ENCODE measurements around the gene ADH1A. TPM values are rescaled to one million over a fixed set of nuclear protein-coding genes. Genes with fewer than 3 reads are reported as not detected.

The ADH1A gene
- total RNA-seq, 3 donors from 2014 or later (not counting 1 experiment from before 2014, with no cell fraction given) = not detected

DNA sequence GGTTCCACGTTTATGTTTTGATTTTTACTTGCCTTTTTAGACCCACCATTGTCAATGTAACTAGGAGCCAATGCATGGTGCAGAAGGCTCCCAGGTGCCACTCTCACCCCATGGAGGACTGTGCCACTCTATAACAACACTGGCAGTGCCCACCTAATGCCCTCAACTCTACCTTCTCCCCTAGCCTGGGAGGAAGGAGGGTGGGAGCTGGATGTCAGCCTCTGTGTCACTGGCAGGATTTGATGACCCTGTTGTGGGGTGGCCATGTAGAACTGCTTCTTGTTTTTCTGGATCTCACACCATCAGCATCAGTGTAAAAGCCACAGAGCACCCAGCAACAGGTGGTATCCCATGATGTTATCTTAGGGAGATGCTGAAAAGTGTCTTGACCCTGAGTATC is 44.1 kb upstream of the ADH1A start:
- intact Hi-C loops (cut with micrococcal nuclease) = no loop called here
- no peak overlapping the region for H3K4me3 Mint-ChIP-seq
- Histone ChIP-seq H3K36me3 (ENCODE audit: control insufficient read depth, insufficient read depth, low read length) (no peaks in the 10 kb centered on the region), H3K9me3 (ENCODE audit: control insufficient read depth, insufficient read depth, low read length) (no peaks in the 10 kb centered on the region), H3K4me1 (ENCODE audit: control insufficient read depth, insufficient read depth, low read length) (peaks cover 4% of the 10 kb centered on the region), H3K27ac (ENCODE audit: low read length) (no peak overlapping the region), H3K4me3 (ENCODE audit: low read length) (no peak overlapping the region), H3K27me3 (ENCODE audit: control insufficient read depth, insufficient read depth, low read length) (no peaks in the 10 kb centered on the region)
- no peak for ATAC-seq
- H3K27ac Mint-ChIP-seq = no peak overlapping the region
- 86% methylated on average over 1 of the region's 1 CpG for WGBS (ENCODE audit: insufficient coverage)
- H3K9me3 Mint-ChIP-seq = peaks cover 0 to 2% of the 10 kb centered on the region in 2 donors
- TF ChIP-seq, protein P1, sequence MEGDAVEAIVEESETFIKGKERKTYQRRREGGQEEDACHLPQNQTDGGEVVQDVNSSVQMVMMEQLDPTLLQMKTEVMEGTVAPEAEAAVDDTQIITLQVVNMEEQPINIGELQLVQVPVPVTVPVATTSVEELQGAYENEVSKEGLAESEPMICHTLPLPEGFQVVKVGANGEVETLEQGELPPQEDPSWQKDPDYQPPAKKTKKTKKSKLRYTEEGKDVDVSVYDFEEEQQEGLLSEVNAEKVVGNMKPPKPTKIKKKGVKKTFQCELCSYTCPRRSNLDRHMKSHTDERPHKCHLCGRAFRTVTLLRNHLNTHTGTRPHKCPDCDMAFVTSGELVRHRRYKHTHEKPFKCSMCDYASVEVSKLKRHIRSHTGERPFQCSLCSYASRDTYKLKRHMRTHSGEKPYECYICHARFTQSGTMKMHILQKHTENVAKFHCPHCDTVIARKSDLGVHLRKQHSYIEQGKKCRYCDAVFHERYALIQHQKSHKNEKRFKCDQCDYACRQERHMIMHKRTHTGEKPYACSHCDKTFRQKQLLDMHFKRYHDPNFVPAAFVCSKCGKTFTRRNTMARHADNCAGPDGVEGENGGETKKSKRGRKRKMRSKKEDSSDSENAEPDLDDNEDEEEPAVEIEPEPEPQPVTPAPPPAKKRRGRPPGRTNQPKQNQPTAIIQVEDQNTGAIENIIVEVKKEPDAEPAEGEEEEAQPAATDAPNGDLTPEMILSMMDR (IDR thresholded peaks at IDR 0.05) = no peak
- H3K36me3 Mint-ChIP-seq = no peaks in the 10 kb centered on the region
- no peaks in the 10 kb centered on the region for H3K4me1 Mint-ChIP-seq
- H3K27me3 Mint-ChIP-seq (ENCODE audit: low read depth in 2 of 2) = no peaks in the 10 kb centered on the region
- DNase-seq = no peak

DNA sequence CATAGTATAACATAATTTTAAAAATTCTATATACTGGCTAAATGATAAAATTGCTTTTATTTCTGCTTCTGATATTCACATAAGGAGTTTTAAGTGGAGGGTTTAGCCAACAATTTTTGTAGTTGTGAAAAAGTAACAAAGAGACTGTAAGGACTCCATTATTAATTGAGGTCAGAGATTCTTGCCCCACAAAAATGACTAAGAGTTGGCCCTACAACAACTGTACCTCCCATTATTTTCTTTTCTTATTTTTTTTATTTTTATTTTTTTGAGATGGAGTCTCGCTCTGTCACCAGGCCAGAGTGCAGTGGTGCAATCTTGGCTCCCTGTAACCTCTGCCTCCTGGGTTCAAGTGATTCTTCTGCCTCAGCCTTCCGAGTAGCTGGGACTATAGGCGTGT is 39.9 kb upstream of the ADH1A start:
- Mint-ChIP-seq H3K9me3 (peaks cover 0 to 2% of the 10 kb centered on the region in 2 donors), H3K4me1 (no peaks in the 10 kb centered on the region), H3K4me3 (no peak overlapping the region), H3K27ac (no peak overlapping the region), H3K36me3 (no peaks in the 10 kb centered on the region), H3K27me3 (ENCODE audit: low read depth in 2 of 2) (no peaks in the 10 kb centered on the region)
- intact Hi-C loops (cut with micrococcal nuclease) = no loop called here
- TF ChIP-seq, protein P1 (IDR thresholded peaks at IDR 0.05) = no peak
- peaks cover 4% of the 10 kb centered on the region for H3K4me1 ChIP-seq (ENCODE audit: control insufficient read depth, insufficient read depth, low read length)
- H3K36me3 ChIP-seq (ENCODE audit: control insufficient read depth, insufficient read depth, low read length) = no peaks in the 10 kb centered on the region
- no peak overlapping the region for H3K4me3 ChIP-seq (ENCODE audit: low read length)
- no peaks in the 10 kb centered on the region for H3K9me3 ChIP-seq (ENCODE audit: control insufficient read depth, insufficient read depth, low read length)
- 89% methylated on average over 3 of the region's 3 CpGs for WGBS (ENCODE audit: insufficient coverage)
- no peak overlapping the region for H3K27ac ChIP-seq (ENCODE audit: low read length)
- DNase-seq = no peak
- no peaks in the 10 kb centered on the region for H3K27me3 ChIP-seq (ENCODE audit: control insufficient read depth, insufficient read depth, low read length)
- no peak for ATAC-seq

DNA sequence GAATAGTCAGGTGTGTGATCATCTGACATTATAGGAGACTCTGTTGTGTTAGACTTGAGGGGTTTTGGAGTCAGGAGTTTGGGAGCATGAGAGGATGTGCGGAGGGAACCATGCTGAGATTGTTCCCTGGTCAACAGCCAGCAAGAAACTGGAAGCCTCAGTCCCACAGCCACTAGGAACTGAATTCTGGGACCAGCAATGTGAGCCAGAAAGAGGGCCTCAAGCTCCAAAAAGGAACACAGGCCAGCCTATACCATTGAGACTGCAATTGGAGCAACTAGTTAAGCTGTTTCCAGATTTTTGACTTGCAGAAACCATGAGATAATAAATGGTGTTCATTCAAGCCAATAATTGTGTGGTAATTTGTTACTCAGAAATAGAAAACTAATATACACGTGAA is 39.1 kb upstream of the ADH1A start:
- Histone ChIP-seq H3K9me3 (ENCODE audit: control insufficient read depth, insufficient read depth, low read length) (no peaks in the 10 kb centered on the region), H3K4me1 (ENCODE audit: control insufficient read depth, insufficient read depth, low read length) (peaks cover 2% of the 10 kb centered on the region), H3K27me3 (ENCODE audit: control insufficient read depth, insufficient read depth, low read length) (no peaks in the 10 kb centered on the region), H3K27ac (ENCODE audit: low read length) (no peak overlapping the region), H3K4me3 (ENCODE audit: low read length) (no peak overlapping the region), H3K36me3 (ENCODE audit: control insufficient read depth, insufficient read depth, low read length) (no peaks in the 10 kb centered on the region)
- 86% methylated on average over 1 of the region's 2 CpGs for WGBS (ENCODE audit: insufficient coverage)
- Mint-ChIP-seq H3K4me3 (no peak overlapping the region), H3K9me3 (peaks cover 0 to 2% of the 10 kb centered on the region in 2 donors), H3K4me1 (no peaks in the 10 kb centered on the region), H3K27me3 (ENCODE audit: low read depth in 2 of 2) (no peaks in the 10 kb centered on the region), H3K36me3 (no peaks in the 10 kb centered on the region), H3K27ac (no peak overlapping the region)
- intact Hi-C loops (cut with micrococcal nuclease) = no loop called here
- ATAC-seq (no peak), DNase-seq (no peak)
- TF ChIP-seq, protein P1 (IDR thresholded peaks at IDR 0.05) = no peak

DNA sequence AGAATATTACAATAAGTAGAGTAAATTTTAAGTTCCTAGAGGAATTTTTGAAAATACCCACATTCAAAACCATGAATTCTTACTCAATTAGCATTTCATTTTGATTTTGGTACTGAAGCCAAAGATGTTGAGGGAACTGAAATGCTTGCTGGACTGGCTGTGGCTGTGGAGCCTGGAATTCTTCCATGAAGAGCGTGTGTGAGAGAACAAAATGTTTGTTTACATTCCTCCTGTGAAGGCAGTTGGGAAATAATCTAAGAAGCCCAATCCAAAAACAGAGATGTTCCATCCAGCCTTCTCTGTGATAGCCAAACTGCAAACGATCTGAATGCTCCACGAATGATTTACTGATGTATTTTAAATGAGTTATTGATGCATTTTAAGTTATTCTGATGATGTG is 34.2 kb upstream of the ADH1A start:
- Mint-ChIP-seq H3K4me1 (no peaks in the 10 kb centered on the region), H3K27me3 (ENCODE audit: low read depth in 2 of 2) (no peaks in the 10 kb centered on the region), H3K4me3 (no peak overlapping the region), H3K36me3 (no peaks in the 10 kb centered on the region), H3K27ac (no peak overlapping the region), H3K9me3 (peaks cover 0 to 2% of the 10 kb centered on the region in 2 donors)
- Histone ChIP-seq H3K36me3 (ENCODE audit: control insufficient read depth, insufficient read depth, low read length) (no peaks in the 10 kb centered on the region), H3K27me3 (ENCODE audit: control insufficient read depth, insufficient read depth, low read length) (no peaks in the 10 kb centered on the region), H3K27ac (ENCODE audit: low read length) (no peak overlapping the region), H3K4me3 (ENCODE audit: low read length) (no peak overlapping the region), H3K4me1 (ENCODE audit: control insufficient read depth, insufficient read depth, low read length) (no peaks in the 10 kb centered on the region), H3K9me3 (ENCODE audit: control insufficient read depth, insufficient read depth, low read length) (no peaks in the 10 kb centered on the region)
- TF ChIP-seq, protein P1 (IDR thresholded peaks at IDR 0.05) = no peak
- no peak for ATAC-seq
- 80% methylated on average over 3 of the region's 3 CpGs for WGBS (ENCODE audit: insufficient coverage)
- intact Hi-C loops (cut with micrococcal nuclease) = no loop called here
- no peak for DNase-seq
